CD4-positive, alpha-beta memory T cell (primary cell): ENCODE results near the gene TESK2. TPM values are rescaled to one million over a fixed set of nuclear protein-coding genes. Genes with fewer than 3 reads are reported as not detected.
A peak's percentile ranks its signal among the peaks of the same experiment; 100 is the strongest.
"Not testable (repeated sequence)": the region's sequence is repeated elsewhere in the genome, so short reads cannot be mapped to it uniquely, and the experiment has no call there.

Experiments used
- CTCF ChIA-PET: fragments of 350-600 bp; sonication (Branson Sonifier 250); formaldehyde crosslinking; loops from one replicate; lab custom pipeline; 2021; ENCODE audit warnings: inconsistent platforms; ENCODE audit not compliant: partially characterized antibody; lab: Charles Lee
- POLR2A ChIA-PET: fragments of 350-600 bp; sonication (Branson Sonifier 250); formaldehyde crosslinking; loops from one replicate; lab custom pipeline; 2021; ENCODE audit not compliant: partially characterized antibody; lab: Charles Lee
- DNase-seq, 5 donors: peaks; one replicate each; pipeline versions ENCODE4 v3.0.0 to v3.0.0-alpha.2; 2020 to 2022; ENCODE audit warnings: mixed read lengths in 1 of 5
- H3K27ac ChIP-seq: one replicate; pipeline ENCODE4 v1.7.0; 2013; ENCODE audit warnings: low read depth, low read length
- H3K27me3 ChIP-seq: 2 replicates; pipeline ENCODE4 v1.7.0; 2013; ENCODE audit warnings: mild to moderate bottlenecking, low read length, moderate library complexity; ENCODE audit not compliant: insufficient read depth
- H3K36me3 ChIP-seq: 2 replicates; pipeline ENCODE4 v1.7.0; 2013; ENCODE audit warnings: mild to moderate bottlenecking, low read length, moderate library complexity; ENCODE audit not compliant: insufficient read depth
- H3K4me1 ChIP-seq: 2 replicates; pipeline ENCODE4 v1.7.0; 2013; ENCODE audit warnings: mild to moderate bottlenecking, low read length, moderate library complexity; ENCODE audit not compliant: insufficient read depth
- H3K4me3 ChIP-seq, 2 donors: one replicate each; pipeline ENCODE4 v1.7.0; 2013; ENCODE audit warnings: low read length in 2 of 2, mild to moderate bottlenecking in 1 of 2
- H3K9me3 ChIP-seq, 2 donors: one replicate each; pipeline ENCODE4 v1.7.0; 2013; ENCODE audit warnings: low read length in 2 of 2, control low read depth in 1 of 2; ENCODE audit not compliant: control insufficient read depth in 1 of 2
- H3K27ac Mint-ChIP-seq, 7 donors: one replicate each; pipeline ENCODE4 v1.8.0; 2020 to 2021; ENCODE audit warnings: mixed read lengths in 7 of 7, mild to moderate bottlenecking in 6 of 7, inconsistent platforms in 3 of 7, moderate library complexity in 3 of 7
- H3K27me3 Mint-ChIP-seq, 2 donors: one replicate each; pipeline ENCODE4 v1.8.0; 2020 to 2021; ENCODE audit warnings: mixed read lengths in 2 of 2
- H3K36me3 Mint-ChIP-seq, 2 donors: one replicate each; pipeline ENCODE4 v1.8.0; 2020 to 2021; ENCODE audit warnings: mixed read lengths in 2 of 2, inconsistent platforms in 1 of 2, mild to moderate bottlenecking in 1 of 2
- H3K4me1 Mint-ChIP-seq, 4 donors: one replicate each; pipeline ENCODE4 v1.8.0; 2020 to 2021; ENCODE audit warnings: mixed read lengths in 4 of 4, mild to moderate bottlenecking in 1 of 4
- H3K4me3 Mint-ChIP-seq, 8 donors: one replicate each; pipeline ENCODE4 v1.8.0; 2020 to 2021; ENCODE audit warnings: mixed read lengths in 8 of 8, mild to moderate bottlenecking in 7 of 8, moderate library complexity in 6 of 8, inconsistent platforms in 3 of 8
- H3K9me3 Mint-ChIP-seq, 8 donors: one replicate each; pipeline ENCODE4 v1.8.0; 2020 to 2021; ENCODE audit warnings: mixed read lengths in 8 of 8, mild to moderate bottlenecking in 5 of 8, inconsistent platforms in 3 of 8, moderate library complexity in 1 of 8
- intact Hi-C: fragments of 100-400 bp; cut with micrococcal nuclease; formaldehyde crosslinking; loops from one replicate; pipeline ENCODE4 v1.15.1; 2023
- polyA plus RNA-seq, 2 donors: library from polyadenylated mRNA; unstranded; fragments of 300-500 nt; fragmentation: Illumina TruSeq; gene quantifications; one replicate each; pipeline ENCODE4 v1.2.3, GENCODE V29; 2021
- total RNA-seq, 2 experiments: library from RNA; stranded (reverse); gene quantifications; one replicate each; pipeline ENCODE4 v1.2.3, GENCODE V29; 2021

TESK2 gene
- total and polyA plus RNA-seq, 4 experiments from 2014 or later: 4.5 to 7.7 (median 6.2) TPM

- no peaks in the 10 kb centered on the region for H3K9me3 ChIP-seq
- peak overlapping the region in 1 of 7 donors; percentile 13 for H3K27ac Mint-ChIP-seq
- H3K27me3 Mint-ChIP-seq: no peaks in the 10 kb centered on the region
- H3K4me3 ChIP-seq: no peak overlapping the region
- no peak overlapping the region for H3K4me3 Mint-ChIP-seq
- H3K36me3 ChIP-seq: no peaks in the 10 kb centered on the region
- ChIA-PET CTCF (interaction anchor here (0.6 kb wide), 1 partner anchor 14 kb away, joined by 3 read pairs; no protein-coding TSS in a partner anchor), POLR2A (no interaction called here)
- no peaks in the 10 kb centered on the region for H3K27me3 ChIP-seq
- H3K4me1 ChIP-seq: no peaks in the 10 kb centered on the region
- intact Hi-C loops: no loop called here
- no peaks in the 10 kb centered on the region for H3K36me3 Mint-ChIP-seq
- no peak overlapping the region for H3K27ac ChIP-seq
- no peak for DNase-seq
- H3K9me3 Mint-ChIP-seq: no peaks in the 10 kb centered on the region
- H3K4me1 Mint-ChIP-seq: peaks cover 0 to 1% (median 0%) of the 10 kb centered on the region in 4 donors
Observed at GRCh38 chr1:45395582-45395981, 95.4 kb downstream of the TESK2 start.

DNA sequence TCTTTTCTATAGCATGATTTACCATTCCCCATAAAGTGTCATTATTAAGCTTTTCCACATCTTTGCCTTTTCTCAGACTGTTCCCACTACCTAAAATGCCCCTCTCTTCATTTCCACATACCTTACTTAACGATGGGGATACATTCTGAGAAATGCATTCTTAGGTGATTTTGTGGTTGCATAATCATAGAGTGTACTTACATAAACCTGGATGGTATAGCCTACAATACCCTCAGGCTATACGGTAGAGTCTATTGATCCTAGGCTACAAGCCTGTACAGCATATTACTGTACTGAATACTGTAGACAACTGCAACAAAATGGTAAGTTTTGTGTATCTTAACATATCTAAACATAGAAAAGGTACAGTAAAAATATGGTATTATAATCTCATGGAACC, 95.9 kb downstream of the TESK2 start:
- Mint-ChIP-seq H3K4me3 (no peak overlapping the region), H3K27ac (no peak overlapping the region), H3K36me3 (no peaks in the 10 kb centered on the region), H3K9me3 (no peaks in the 10 kb centered on the region), H3K27me3 (no peaks in the 10 kb centered on the region), H3K4me1 (peaks cover 0 to 1% (median 0%) of the 10 kb centered on the region in 4 donors)
- intact Hi-C loops: no loop called here
- no peaks in the 10 kb centered on the region for H3K27me3 ChIP-seq
- ChIA-PET CTCF (interaction anchor here (0.6 kb wide), 1 partner anchor 75 kb away, joined by 5 read pairs; no protein-coding TSS in a partner anchor), POLR2A (no interaction called here)
- H3K27ac ChIP-seq: no peak overlapping the region
- DNase-seq: no peak
- H3K4me3 ChIP-seq: no peak overlapping the region
- H3K36me3 ChIP-seq: no peaks in the 10 kb centered on the region
- H3K4me1 ChIP-seq: no peaks in the 10 kb centered on the region
- H3K9me3 ChIP-seq: no peaks in the 10 kb centered on the region

GRCh38 chr1:45394342-45394741, 96.6 kb downstream of the TESK2 start:
- H3K27ac ChIP-seq: no peak overlapping the region
- no peak overlapping the region for H3K4me3 ChIP-seq
- no peaks in the 10 kb centered on the region for H3K9me3 ChIP-seq
- Mint-ChIP-seq H3K27ac (peak overlapping the region in 1 of 7 donors; percentile 8), H3K4me3 (no peak overlapping the region), H3K27me3 (no peaks in the 10 kb centered on the region), H3K9me3 (no peaks in the 10 kb centered on the region), H3K36me3 (no peaks in the 10 kb centered on the region), H3K4me1 (peaks cover 0 to 1% (median 0%) of the 10 kb centered on the region in 4 donors)
- H3K4me1 ChIP-seq: no peaks in the 10 kb centered on the region
- CTCF ChIA-PET: interaction anchor here (0.6 kb wide), 1 partner anchor 76 kb away, joined by 5 read pairs; no protein-coding TSS in a partner anchor
- POLR2A ChIA-PET: no interaction called here
- no peaks in the 10 kb centered on the region for H3K36me3 ChIP-seq
- intact Hi-C loops: no loop called here
- H3K27me3 ChIP-seq: no peaks in the 10 kb centered on the region
- DNase-seq: no peak

DNA sequence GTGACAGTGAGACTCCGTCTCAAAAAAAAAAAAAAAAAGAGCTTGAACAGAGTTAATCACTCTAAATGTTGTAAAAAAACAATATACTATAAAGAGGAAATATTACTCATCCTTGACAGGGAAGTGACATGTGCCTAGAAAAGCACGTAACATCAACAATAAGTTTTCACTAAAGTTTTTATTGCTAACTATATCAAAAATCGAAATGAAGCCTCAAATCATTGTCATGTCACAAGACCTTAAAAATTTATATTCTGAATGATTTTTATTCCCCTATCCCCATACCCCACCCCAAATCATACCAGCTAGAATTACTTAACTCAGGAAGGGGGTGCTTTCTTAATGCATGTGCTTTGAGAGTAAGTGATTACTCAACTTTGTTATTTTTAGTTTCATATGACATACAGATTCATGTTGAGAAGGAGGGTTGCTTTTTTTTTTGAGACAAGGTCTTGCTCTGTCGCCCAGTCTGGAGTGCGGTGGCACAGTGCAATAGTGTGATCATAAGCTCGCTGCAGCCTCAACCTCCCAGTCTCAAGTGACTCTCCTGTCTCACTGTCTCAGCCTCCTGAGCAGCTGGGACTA, 97.2 kb downstream of the TESK2 start:
- H3K9me3 Mint-ChIP-seq: no peaks in the 10 kb centered on the region
- intact Hi-C loops: no loop called here
- no peak for DNase-seq
- CTCF ChIA-PET: interaction anchor here (0.6 to 1.0 kb wide), 2 partner anchors 99 to 1870 kb away, joined by 3 to 4 read pairs; no protein-coding TSS in a partner anchor
- peak overlapping the region in 1 of 7 donors; percentile 8 for H3K27ac Mint-ChIP-seq
- Histone ChIP-seq H3K4me3 (no peak overlapping the region), H3K27ac (no peak overlapping the region), H3K36me3 (no peaks in the 10 kb centered on the region), H3K27me3 (no peaks in the 10 kb centered on the region), H3K9me3 (no peaks in the 10 kb centered on the region), H3K4me1 (no peaks in the 10 kb centered on the region)
- H3K4me1 Mint-ChIP-seq: peaks cover 0 to 1% (median 0%) of the 10 kb centered on the region in 4 donors
- H3K4me3 Mint-ChIP-seq: no peak overlapping the region
- H3K36me3 Mint-ChIP-seq: no peaks in the 10 kb centered on the region
- POLR2A ChIA-PET: no interaction called here
- H3K27me3 Mint-ChIP-seq: no peaks in the 10 kb centered on the region

DNA sequence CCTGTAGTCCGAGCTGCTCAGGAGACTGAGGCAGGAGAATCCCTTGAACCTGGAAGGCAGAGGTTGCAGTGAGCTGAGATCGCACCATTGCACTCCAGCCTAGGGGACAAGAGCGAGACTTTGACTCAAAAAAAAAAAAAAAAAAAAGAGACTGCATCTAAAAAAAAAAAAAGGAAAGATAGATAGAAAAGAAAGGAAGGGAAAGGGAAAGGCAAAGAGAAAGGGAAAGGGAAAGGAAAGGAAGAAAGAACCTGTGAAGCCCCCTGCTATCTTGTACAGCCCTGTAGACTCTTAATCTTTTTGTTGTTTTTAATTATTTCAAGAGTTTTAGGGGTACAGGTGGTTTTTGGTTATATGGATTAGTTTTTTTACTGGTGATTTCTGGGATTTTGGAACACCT, 104.7 kb downstream of the TESK2 start:
- H3K9me3 Mint-ChIP-seq: no peaks in the 10 kb centered on the region
- Histone ChIP-seq H3K9me3 (no peaks in the 10 kb centered on the region), H3K27ac (no peak overlapping the region), H3K4me1 (no peaks in the 10 kb centered on the region), H3K4me3 (no peak overlapping the region), H3K36me3 (no peaks in the 10 kb centered on the region), H3K27me3 (no peaks in the 10 kb centered on the region)
- ChIA-PET POLR2A (no interaction called here), CTCF (no interaction called here)
- no peak for DNase-seq
- H3K27me3 Mint-ChIP-seq: no peaks in the 10 kb centered on the region
- H3K4me3 Mint-ChIP-seq: no peak overlapping the region
- H3K36me3 Mint-ChIP-seq: no peaks in the 10 kb centered on the region
- intact Hi-C loops: no loop called here
- H3K27ac Mint-ChIP-seq: no peak overlapping the region
- no peaks in the 10 kb centered on the region for H3K4me1 Mint-ChIP-seq

GRCh38 chr1:45385302-45385701, 105.7 kb downstream of the TESK2 start:
- Histone ChIP-seq H3K9me3 (no peaks in the 10 kb centered on the region), H3K4me3 (no peak overlapping the region), H3K36me3 (no peaks in the 10 kb centered on the region), H3K27me3 (no peaks in the 10 kb centered on the region), H3K27ac (no peak overlapping the region), H3K4me1 (no peaks in the 10 kb centered on the region)
- ChIA-PET CTCF (no interaction called here), POLR2A (no interaction called here)
- Mint-ChIP-seq H3K4me1 (no peaks in the 10 kb centered on the region), H3K9me3 (no peaks in the 10 kb centered on the region), H3K36me3 (no peaks in the 10 kb centered on the region), H3K4me3 (no peak overlapping the region), H3K27me3 (no peaks in the 10 kb centered on the region), H3K27ac (no peak overlapping the region)
- intact Hi-C loops: no loop called here
- no peak for DNase-seq

DNA sequence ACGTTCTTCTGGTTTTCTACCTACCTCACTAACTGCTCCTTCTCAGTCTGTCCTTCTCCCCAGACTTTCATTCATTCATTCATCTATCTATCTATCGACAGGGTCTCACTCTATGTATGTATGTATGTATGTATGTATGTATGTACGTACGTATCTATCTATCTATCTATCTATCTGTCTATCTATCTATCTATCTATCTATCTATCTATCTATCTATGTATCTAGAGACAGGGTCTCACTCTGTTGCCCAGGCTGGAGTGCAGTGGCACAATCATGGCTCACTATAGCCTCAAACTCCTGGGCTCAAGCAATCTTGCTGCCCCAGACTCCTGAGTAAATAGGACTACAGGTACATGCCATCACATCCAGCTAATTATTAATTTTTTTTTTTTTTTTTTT, 106.8 kb downstream of the TESK2 start:
- H3K4me1 Mint-ChIP-seq: not testable (repeated sequence)

More for the DNA sequence above, 106.8 kb downstream of the TESK2 start:
- H3K4me1 ChIP-seq, H3K4me3 Mint-ChIP-seq, CTCF ChIA-PET, POLR2A ChIA-PET, intact Hi-C loops, H3K27ac Mint-ChIP-seq, H3K9me3 Mint-ChIP-seq, H3K9me3 ChIP-seq, H3K27me3 ChIP-seq, H3K36me3 Mint-ChIP-seq, DNase-seq, H3K27me3 Mint-ChIP-seq, H3K4me3 ChIP-seq, H3K36me3 ChIP-seq, H3K27ac ChIP-seq: not testable (repeated sequence)
